HG02678 (cell line): ENCODE data around the gene P2RY1.

ENCODE experiments used
- ATAC-seq: cut with Tn5 transposase; IDR thresholded peaks from one replicate; pipeline ENCODE4 v1.9.1; 2021; ENCODE audit warnings: mild to moderate bottlenecking, moderate library complexity; ENCODE audit not compliant: unreplicated experiment

The P2RY1 gene, protein sequence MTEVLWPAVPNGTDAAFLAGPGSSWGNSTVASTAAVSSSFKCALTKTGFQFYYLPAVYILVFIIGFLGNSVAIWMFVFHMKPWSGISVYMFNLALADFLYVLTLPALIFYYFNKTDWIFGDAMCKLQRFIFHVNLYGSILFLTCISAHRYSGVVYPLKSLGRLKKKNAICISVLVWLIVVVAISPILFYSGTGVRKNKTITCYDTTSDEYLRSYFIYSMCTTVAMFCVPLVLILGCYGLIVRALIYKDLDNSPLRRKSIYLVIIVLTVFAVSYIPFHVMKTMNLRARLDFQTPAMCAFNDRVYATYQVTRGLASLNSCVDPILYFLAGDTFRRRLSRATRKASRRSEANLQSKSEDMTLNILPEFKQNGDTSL

DNA sequence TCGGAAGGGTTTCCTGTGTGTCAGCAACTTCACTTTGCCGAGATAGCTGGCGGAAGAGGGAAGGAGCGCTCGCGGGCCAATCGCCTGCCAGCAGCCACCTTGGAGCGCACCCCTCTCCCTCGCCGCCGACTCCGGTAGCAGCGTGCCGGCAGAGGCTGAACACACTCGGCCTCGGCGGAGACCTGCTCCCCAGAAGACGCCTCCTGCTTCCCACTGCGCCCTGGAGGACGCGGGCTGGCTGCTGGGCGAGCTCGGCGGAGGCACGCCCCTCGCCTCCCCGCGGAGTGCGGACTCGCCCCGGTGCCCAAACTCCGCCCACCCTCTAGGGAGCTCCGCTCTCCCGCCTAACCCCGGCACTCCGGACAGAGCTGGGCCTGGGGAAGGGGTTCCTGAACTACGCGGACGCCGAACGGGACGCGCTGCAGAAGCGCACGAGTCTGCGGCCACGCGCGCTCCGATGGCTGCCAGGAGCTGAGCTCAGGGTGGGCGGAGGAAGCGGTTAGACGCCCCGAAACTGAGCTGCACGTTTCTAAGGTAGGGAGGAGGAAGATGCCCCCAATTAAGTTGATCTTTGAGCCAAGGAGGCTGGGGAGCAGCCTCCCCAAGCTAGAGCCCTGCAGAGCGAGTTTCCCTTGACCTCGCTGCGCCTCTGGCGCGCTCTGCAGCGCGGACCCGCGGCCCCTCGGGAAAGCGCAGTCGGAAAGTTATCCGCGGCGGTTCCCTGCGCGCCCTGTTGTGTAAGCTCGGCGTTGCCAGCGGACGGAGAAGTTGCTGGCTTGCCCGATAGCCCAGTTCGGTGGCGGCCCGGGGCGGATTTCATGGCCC lies at the start of gene P2RY1:
TSS of gene P2RY1 (plus strand) at position 356 of the 825 bp plus-strand sequence. CDS start 652 bp downstream, outside the sequence.
- peak; percentile 83 for ATAC-seq

DNA sequence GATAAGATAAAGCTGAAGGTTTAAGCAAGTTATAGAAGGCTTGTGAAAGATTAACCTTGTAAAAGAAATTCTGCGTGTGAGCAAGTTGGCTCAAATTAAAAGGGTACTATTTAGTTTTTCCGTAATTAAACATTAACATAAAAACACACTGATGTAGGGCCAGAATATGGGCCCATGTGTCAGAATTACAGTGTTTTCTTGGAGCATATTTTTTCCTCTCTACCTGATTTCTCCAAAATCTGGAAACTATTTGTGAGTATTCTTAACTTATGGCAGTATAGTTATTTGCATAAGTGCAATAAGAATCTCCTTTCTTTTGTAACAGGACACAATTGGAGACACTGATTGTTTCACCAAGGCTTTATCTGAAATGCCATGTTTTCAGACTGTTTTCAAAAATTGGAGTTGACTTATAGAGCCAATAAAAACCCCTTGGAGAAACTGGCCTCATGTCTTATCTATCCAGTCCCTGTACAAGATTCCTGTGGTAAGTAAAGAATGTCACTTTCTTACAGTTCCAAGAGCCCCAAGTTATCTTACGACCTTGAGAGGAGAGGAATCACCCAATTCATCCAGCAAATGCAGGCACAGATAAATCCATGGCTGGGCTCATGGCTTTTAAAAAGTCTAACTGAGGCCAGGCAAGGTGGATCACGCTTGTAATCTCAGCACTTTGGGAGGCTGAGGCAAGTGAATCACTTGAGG lies 47.8 kb upstream of the P2RY1 start:
- ATAC-seq = no peak

DNA sequence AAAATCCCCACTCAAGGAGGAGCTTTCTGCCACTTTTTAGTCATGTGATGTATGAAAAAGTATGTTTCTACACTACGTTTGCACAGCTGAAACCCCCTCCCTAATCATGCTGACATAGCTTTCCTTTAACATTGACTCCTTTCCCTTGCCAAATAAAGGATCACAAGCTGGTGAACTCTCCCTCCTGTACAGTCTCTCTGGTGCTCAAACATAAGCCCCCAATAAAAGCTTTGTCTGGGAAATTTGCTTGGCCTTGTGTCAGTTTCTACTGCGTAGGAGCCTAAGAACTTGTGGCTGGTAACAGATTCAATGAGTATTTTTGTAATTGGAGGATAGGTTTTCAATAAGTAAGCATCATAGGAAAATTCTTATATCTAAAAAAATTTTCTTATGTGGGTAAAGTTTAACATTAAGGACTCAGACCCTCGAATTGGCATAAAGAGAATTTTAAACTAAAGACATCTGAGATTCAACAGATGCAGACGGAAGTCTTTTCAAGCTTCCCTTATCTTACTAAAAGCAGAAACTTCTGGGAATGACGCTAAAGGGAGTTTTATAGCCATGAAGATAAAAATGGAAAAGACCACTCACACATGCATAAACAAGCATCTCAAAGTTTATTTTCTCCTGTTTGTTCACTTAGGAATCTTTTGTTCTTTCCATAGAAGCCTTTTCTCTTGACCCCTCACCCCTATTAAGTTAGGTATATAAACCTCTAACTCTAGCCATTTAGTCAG lies 44.1 kb upstream of the P2RY1 start:
- no peak for ATAC-seq

DNA sequence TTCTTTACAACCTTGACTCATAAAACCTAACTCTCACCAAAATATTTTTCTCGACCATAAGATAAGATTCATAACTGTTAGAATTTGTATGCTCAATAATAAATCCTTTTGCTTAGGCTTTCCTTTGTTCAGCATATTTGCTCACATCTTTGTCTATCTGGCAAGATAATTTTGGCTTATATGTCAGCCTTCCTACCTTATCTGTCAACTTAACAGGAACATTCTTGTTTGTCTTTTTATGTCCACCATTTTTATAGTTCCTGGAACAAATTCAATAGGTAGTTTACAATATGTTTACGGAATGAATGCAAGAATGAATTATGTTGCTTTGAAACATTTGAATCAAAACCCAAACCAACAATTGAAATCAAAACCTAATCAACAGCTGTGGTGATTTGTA lies 41.0 kb upstream of the P2RY1 start:
- ATAC-seq = no peak

DNA sequence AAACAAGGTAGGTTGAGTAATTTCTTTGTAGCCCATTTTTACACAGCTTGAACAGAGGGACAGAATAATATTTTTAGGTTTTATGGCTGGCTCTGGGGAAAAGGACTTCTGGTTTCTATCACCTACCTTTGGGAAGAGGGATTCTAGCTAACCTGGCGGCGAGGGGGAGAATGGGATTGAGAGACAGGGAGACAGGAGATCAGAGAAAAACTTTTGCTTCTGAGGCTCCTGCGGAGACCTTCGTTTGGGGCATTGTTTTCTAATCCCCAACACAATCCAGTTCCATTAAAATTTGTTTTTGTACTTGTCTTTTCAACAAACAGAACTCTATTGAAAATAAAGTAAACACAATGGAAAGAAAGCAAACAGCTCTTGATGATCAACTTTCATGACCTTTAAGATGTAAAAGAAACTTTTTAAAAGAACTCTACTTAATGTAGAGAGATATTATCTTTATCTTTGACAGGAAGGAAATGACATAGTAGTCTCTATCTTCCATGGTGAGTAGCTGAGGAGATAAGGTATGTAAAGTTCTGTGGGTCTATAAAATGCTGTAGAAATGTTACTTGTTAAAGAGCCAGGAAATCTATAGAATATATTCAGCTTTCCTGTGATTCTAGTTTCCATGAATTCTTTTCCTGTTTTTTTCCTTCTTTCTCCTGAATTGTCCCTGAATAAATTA lies 37.0 kb upstream of the P2RY1 start:
- ATAC-seq = no peak

DNA sequence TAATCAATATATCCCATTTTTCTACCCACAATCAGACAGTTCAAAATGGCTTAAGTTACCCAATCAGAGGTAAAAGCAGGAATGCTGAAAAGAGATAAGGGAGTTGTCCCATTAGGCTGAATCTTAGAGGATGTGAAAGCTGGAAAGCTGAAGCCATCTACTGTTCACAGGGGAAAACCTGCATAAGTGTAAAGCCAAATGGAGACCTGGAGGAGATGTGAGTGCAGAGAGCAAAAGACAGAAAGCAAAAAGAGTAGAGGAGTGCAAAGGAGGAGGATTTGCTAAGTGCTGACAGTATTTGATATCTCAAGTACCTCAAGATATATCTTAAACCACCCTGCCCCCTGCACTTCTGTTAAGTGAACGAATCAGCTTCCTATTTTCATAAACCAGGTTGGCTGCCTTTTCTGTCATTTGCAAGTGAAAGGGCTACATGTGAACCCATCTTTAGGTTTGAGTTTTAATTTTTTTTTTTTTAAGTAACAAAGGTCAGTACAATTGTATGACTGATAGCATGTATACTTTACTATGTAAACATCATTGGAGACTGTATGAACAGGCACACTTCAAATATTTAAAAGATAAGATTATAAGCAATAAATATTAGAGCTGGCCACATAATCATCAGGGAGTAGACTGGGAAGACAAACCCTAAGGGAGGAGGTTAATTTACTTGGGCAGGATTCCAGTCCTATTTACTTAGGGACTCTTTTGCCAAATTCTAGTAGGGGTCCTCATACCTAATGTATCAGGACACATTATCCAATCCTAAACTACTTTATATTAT lies 22.8 kb upstream of the P2RY1 start:
- no peak for ATAC-seq

DNA sequence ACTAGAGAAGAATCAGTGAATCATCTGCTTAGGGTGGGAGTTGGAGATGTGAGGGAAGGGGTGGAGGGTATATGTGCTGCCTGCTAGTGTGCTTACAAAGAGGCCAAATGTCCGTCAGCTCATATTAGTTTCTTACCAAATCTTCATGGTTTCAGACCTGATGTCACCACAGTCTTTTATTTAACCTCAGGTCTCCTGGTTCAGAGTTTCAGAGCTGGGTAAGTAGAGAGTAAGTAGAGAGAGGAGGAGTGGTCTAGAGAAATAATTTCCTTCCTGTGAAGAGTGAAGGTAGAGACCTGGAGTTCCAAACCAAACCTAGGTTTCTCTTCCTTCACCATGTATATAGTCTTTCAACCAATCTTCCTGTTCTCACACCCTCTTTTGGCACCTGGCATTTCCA lies 17.5 kb upstream of the P2RY1 start:
- ATAC-seq = no peak

DNA sequence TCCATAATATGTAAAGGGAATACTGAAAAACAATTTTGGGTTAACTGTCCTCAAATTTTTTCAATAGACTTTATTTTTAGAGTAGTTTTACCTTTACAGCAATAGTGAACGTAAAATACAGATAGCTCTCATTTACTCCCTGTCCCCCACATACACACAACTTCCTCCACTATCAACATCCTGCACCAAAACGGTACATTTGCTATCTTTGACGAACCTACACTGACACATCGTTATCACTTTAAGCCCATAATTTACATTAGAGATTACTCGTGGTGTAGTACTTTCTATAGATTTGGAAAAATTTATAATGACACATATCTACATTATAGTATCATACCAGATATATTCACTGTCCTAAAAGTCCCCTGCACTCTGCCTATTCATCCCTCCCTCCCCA lies 16.9 kb upstream of the P2RY1 start:
- no peak for ATAC-seq

DNA sequence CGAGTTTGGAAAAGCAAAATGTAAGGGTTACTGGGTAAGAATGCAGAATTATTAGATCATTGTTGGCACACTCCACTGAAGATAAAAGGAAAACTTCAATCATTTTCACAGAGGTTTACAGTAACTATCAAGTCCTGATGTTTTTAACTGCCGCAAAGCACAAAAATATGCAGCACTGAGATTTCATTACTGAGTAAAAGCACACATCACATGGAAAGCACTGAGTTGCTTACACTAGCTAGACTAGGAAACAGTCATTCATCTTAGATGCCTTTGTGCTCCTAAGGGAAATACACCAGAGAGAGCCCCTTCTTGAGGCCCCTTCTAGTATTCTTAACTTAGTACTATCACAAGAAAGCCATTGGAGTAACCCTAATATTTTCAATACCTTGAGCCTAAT lies 11.8 kb upstream of the P2RY1 start:
- ATAC-seq = no peak

DNA sequence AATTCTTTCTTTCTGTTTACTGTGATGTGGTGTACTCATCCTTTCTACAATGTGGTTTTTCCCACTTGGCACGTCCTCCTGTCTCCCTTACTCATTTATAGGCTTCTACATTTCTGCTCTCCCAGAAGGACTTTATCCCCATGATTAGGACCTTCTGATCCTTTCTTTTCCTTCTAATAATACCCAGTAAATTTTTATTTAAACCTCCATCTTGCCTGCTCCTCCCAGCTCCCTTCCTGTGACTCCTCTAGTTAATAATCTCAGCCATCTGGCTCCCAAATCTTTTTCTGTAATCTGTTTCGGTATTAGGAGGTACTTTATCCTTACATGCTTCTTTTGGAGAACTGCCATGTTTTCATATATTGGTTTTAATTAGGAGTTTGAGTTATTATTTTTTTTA lies 11.2 kb upstream of the P2RY1 start:
- no peak for ATAC-seq

DNA sequence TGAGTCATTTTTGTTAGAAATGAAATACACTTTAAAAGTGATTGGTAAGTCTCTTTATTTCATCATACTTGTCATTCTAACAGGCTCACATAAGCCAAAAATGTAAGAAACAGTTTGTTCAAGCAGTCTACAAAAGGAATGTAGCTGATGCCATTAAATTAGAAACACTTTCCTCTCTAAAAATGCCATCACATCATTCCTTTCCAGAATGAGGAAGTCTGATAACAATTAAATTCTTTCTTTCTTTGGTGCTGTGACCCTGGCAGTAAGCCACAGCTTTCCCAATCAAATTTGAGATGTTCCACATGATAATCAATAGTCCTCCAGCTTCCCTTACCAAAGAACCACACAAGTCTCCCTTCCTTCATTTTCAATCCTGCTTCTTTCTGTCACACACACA lies 9.4 kb upstream of the P2RY1 start:
- ATAC-seq = no peak

DNA sequence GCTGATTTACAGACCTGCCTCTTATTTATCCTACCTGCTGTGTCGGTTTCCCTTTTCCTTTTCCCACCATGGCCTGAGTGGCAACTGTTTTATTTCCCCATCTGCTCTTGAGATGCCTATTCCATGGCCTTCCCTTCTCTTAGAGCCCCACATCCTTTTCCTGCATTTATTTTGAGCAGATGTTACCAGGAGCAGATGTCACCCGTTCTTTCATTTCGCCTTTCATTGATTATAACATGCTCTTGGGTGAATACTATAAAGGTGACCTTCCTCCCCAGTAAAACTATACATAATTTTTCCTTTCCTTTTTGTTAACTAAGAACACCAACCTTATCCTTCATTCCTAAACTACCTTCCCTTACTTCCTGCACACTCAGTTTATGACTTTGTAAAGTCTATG lies 8.5 kb upstream of the P2RY1 start:
- ATAC-seq = no peak

DNA sequence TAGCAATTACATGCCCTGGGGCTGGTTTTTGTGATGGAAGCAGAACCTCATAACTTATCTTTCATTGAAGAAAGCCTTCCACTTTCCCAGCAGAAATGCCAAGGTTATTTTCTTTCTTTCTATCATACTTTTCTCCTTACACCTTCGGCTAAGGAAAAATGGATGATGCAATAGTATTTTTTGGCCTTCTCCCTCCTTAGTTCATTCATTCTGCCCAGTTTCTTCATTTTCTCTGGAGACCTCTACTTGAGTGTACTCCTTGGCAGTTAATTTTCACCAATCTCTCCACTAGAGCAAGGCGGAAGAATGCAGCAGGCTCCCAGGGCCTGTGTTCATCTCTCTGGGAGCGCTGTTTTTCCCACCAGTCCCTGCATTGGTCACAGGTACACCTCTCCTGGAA lies 7.6 kb upstream of the P2RY1 start:
- no peak for ATAC-seq

DNA sequence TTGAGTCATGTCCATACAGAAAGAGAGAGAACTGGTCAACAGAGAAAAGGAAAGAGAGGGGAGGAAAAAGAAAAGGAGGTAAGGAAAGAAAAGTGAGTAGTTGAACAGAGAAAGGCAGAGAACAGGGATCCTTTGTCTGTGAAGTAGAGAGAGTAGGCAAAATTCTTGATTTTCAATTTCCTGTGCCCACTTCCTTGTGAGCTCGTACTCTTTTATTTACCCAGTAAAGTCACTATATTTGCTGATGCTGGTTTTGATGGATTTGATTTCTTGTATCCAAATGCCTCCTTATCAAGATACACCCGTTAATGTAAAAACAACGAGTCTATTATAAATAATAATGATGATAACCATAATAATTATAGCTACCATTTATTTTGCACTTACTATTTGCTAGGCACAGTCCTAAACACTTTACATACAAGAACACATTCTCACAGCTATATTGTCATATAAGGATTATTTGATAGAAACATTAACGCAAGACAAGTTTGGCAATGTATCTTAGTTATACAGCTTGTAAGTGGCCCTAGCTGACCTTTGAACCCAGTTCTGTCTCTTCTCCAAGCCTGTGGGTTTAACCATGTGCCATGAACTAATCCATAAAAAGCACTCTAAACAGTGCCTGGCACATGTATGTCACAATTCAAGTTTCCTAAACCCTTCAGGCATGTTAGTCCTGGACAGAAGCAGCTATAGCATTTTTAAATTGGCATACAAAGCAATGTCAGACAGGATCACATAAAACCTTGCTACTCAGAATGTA lies 6.7 kb upstream of the P2RY1 start:
- ATAC-seq = no peak

DNA sequence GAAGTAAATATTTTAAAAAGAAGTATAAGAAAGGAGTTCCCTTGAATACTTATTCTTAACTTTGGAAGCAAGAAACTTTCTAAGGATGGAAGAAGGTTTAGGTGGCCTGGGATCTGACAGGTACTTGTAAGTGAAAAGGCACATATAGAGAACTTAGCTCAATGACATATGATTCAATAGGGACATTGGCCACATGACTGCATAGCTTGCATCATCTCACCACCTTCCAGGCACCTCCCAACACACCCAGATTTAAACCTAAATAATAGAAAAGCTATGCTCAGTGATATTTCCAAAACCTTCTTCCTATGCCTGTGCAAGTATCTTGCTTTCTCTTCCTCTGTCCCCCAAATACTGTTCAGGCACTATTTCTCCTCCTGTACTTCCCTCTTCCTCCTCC lies 4.7 kb upstream of the P2RY1 start:
- no peak for ATAC-seq

DNA sequence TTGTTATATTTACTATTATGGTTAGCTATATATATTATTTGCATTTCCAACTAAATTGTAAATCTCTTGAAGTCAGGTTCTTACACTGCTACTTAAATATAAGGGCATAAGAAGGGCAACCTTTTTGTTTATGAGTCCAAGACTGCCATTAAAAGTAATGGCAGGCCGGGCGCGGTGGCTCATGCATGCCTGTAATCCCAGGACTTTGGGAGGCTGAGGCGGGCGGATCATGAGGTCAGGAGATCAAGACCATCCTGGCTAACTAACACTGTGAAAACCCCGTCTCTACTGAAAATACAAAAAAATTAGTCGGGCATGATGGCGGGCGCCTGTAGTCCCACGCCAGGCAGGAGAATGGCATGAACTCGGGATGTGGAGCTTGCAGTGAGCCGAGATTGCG lies 2.9 kb upstream of the P2RY1 start:
- no peak for ATAC-seq

DNA sequence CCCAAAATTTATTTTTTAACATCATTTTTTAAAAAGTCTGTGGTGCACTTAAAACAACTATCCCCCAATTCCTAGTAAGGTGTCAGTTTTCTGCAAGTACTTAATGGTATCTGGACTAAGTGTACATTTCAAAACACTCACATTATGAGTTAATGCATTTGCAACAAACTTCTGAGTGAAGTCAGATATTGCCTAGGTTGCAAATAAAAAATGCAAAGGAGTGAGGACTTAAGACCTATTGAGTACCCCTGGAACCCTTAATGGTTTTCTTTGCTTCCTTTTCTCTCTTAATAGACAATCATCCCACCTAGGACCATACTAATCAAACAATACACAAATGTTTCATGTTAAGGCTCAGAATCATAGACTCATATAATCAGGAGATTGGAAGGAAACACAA lies 1.8 kb upstream of the P2RY1 start:
- ATAC-seq = no peak

DNA sequence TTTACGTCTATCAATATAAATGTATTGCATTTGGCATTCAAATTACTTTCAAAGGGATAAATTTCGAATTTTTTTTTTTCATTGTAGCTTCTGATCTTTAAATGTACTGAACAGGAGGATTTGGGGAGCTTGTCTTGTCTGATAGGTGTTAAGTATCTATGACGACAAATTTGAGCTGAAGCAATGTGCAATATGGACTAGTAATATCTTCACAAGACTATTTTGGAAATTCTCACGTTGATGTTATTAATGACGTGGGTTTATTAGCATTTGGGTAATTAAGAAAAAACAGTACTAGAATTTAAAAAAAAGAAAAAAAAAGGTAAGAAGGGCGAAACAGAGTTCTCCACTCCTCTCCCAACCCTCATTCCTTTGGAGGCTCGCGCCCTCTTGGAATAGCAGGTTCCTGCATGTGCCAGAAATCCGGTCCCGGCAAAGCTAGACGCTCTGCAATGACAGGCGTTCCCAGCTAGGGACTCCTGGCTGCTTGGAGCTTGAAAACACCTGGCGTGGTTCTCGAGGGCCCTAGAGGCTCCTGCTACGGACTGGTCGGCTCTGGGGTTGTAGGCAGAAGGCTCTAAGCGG lies 648 bp upstream of the P2RY1 start:
- ATAC-seq = no peak
